Activated T-helper 1 cell treated with anti-CD3 and anti-CD28 coated beads, Interleukin-12 subunit alpha, Interleukin-12 subunit beta, Interleukin-2, Interleukin-4 antibody, amounts not matched to agents 30 ng/mL and 10 ng/mL and 1 ng/mL, durations not matched to agents 14 hours and 24 hours and 36 hours (primary cell): ENCODE measurements around the gene UGT1A8. TPM values are rescaled to one million over a fixed set of nuclear protein-coding genes. Genes with fewer than 3 reads are reported as not detected.

Experiments
- DNase-seq: peaks from one replicate; pipeline ENCODE4 v3.0.0; 2021; ENCODE audit warnings: low spot score
- H3K27ac Mint-ChIP-seq: one replicate; pipeline ENCODE4 v1.8.0; 2021; ENCODE audit warnings: mild to moderate bottlenecking, mixed read lengths
- H3K27me3 Mint-ChIP-seq: one replicate; pipeline ENCODE4 v1.8.0; 2022; ENCODE audit warnings: mild to moderate bottlenecking, moderate library complexity, mixed read lengths; ENCODE audit not compliant: insufficient read depth
- H3K36me3 Mint-ChIP-seq: one replicate; pipeline ENCODE4 v1.8.0; 2021; ENCODE audit warnings: low read depth, mixed read lengths
- H3K4me1 Mint-ChIP-seq: one replicate; pipeline ENCODE4 v1.8.0; 2021; ENCODE audit warnings: low read depth, mixed read lengths
- H3K4me3 Mint-ChIP-seq: one replicate; pipeline ENCODE4 v1.8.0; 2021; ENCODE audit warnings: mild to moderate bottlenecking, moderate library complexity, mixed read lengths
- H3K9me3 Mint-ChIP-seq: one replicate; pipeline ENCODE4 v1.8.0; 2021; ENCODE audit warnings: mixed read lengths
- intact Hi-C: fragments of 100-400 bp; cut with micrococcal nuclease; formaldehyde crosslinking; loops from one replicate; pipeline ENCODE4 v1.15.1; 2024
- total RNA-seq: library from RNA; stranded (reverse); gene quantifications from 2 replicates; pipeline ENCODE4 v1.2.3, GENCODE V29; 2022

UGT1A8 gene
- total RNA-seq, 1 donor from 2014 or later = not detected

- intact Hi-C loops = no loop called here
- H3K27ac Mint-ChIP-seq = no peak overlapping the region
- DNase-seq = no peak
- peaks cover 8% of the 10 kb centered on the region for H3K27me3 Mint-ChIP-seq
- no peak overlapping the region for H3K4me3 Mint-ChIP-seq
- H3K4me1 Mint-ChIP-seq = no peaks in the 10 kb centered on the region
- H3K36me3 Mint-ChIP-seq = no peaks in the 10 kb centered on the region
- no peaks in the 10 kb centered on the region for H3K9me3 Mint-ChIP-seq
Observed at GRCh38 chr2:233798335-233799086, 181.1 kb downstream of the UGT1A8 start.

GRCh38 chr2:233799087-233799665 is 181.7 kb downstream of the UGT1A8 start:
- Mint-ChIP-seq H3K4me3 (no peak overlapping the region), H3K9me3 (no peaks in the 10 kb centered on the region), H3K27me3 (peaks cover 8% of the 10 kb centered on the region), H3K36me3 (no peaks in the 10 kb centered on the region), H3K27ac (no peak overlapping the region), H3K4me1 (no peaks in the 10 kb centered on the region)
- DNase-seq = no peak
- intact Hi-C loops = no loop called here

- Mint-ChIP-seq H3K27ac (no peak overlapping the region), H3K9me3 (no peaks in the 10 kb centered on the region), H3K36me3 (no peaks in the 10 kb centered on the region), H3K4me3 (no peak overlapping the region), H3K4me1 (no peaks in the 10 kb centered on the region), H3K27me3 (peaks cover 8% of the 10 kb centered on the region)
- intact Hi-C loops = no loop called here
- no peak for DNase-seq
Observed at GRCh38 chr2:233799716-233800115, 182.3 kb downstream of the UGT1A8 start.

GRCh38 chr2:233800208-233800607 is 182.8 kb downstream of the UGT1A8 start:
- no peak overlapping the region for H3K4me3 Mint-ChIP-seq
- no peak for DNase-seq
- intact Hi-C loops = no loop called here
- H3K4me1 Mint-ChIP-seq = no peaks in the 10 kb centered on the region
- H3K9me3 Mint-ChIP-seq = no peaks in the 10 kb centered on the region
- H3K36me3 Mint-ChIP-seq = no peaks in the 10 kb centered on the region
- peaks cover 8% of the 10 kb centered on the region for H3K27me3 Mint-ChIP-seq
- no peak overlapping the region for H3K27ac Mint-ChIP-seq

GRCh38 chr2:233801357-233802131 is 184.1 kb downstream of the UGT1A8 start:
- DNase-seq = no peak
- intact Hi-C loops = no loop called here
- H3K27me3 Mint-ChIP-seq = peaks cover 8% of the 10 kb centered on the region
- H3K4me1 Mint-ChIP-seq = no peaks in the 10 kb centered on the region
- H3K9me3 Mint-ChIP-seq = no peaks in the 10 kb centered on the region
- H3K27ac Mint-ChIP-seq = no peak overlapping the region
- H3K36me3 Mint-ChIP-seq = no peaks in the 10 kb centered on the region
- no peak overlapping the region for H3K4me3 Mint-ChIP-seq

- intact Hi-C loops = no loop called here
- H3K27me3 Mint-ChIP-seq = peaks cover 8% of the 10 kb centered on the region
- no peaks in the 10 kb centered on the region for H3K9me3 Mint-ChIP-seq
- no peak for DNase-seq
- H3K4me1 Mint-ChIP-seq = no peaks in the 10 kb centered on the region
- no peak overlapping the region for H3K27ac Mint-ChIP-seq
- H3K36me3 Mint-ChIP-seq = no peaks in the 10 kb centered on the region
- H3K4me3 Mint-ChIP-seq = no peak overlapping the region
Observed at GRCh38 chr2:233802132-233802815, 184.8 kb downstream of the UGT1A8 start.

- Mint-ChIP-seq H3K27me3 (peaks cover 8% of the 10 kb centered on the region), H3K27ac (no peak overlapping the region), H3K4me1 (no peaks in the 10 kb centered on the region), H3K4me3 (no peak overlapping the region), H3K36me3 (no peaks in the 10 kb centered on the region), H3K9me3 (no peaks in the 10 kb centered on the region)
- intact Hi-C loops = no loop called here
- DNase-seq = no peak
Observed at GRCh38 chr2:233803292-233803911, 186.0 kb downstream of the UGT1A8 start.

GRCh38 chr2:233803994-233804393 is 186.6 kb downstream of the UGT1A8 start:
- Mint-ChIP-seq H3K27me3 (peaks cover 8% of the 10 kb centered on the region), H3K9me3 (no peaks in the 10 kb centered on the region), H3K4me3 (no peak overlapping the region), H3K36me3 (no peaks in the 10 kb centered on the region), H3K27ac (no peak overlapping the region), H3K4me1 (no peaks in the 10 kb centered on the region)
- intact Hi-C loops = no loop called here
- no peak for DNase-seq

GRCh38 chr2:233807215-233807865 is 189.9 kb downstream of the UGT1A8 start:
- DNase-seq = no peak
- H3K9me3 Mint-ChIP-seq = no peaks in the 10 kb centered on the region
- H3K4me3 Mint-ChIP-seq = no peak overlapping the region
- peaks cover 4% of the 10 kb centered on the region for H3K27me3 Mint-ChIP-seq
- H3K36me3 Mint-ChIP-seq = no peaks in the 10 kb centered on the region
- intact Hi-C loops = no loop called here
- H3K4me1 Mint-ChIP-seq = no peaks in the 10 kb centered on the region
- H3K27ac Mint-ChIP-seq = no peak overlapping the region

- H3K4me3 Mint-ChIP-seq = no peak overlapping the region
- intact Hi-C loops = no loop called here
- no peak for DNase-seq
- H3K27ac Mint-ChIP-seq = no peak overlapping the region
- H3K9me3 Mint-ChIP-seq = no peaks in the 10 kb centered on the region
- no peaks in the 10 kb centered on the region for H3K4me1 Mint-ChIP-seq
- no peaks in the 10 kb centered on the region for H3K27me3 Mint-ChIP-seq
- H3K36me3 Mint-ChIP-seq = no peaks in the 10 kb centered on the region
Observed at GRCh38 chr2:233807966-233808935, 190.8 kb downstream of the UGT1A8 start.

- no peaks in the 10 kb centered on the region for H3K36me3 Mint-ChIP-seq
- no peak for DNase-seq
- peaks cover 4% of the 10 kb centered on the region for H3K27me3 Mint-ChIP-seq
- H3K4me3 Mint-ChIP-seq = no peak overlapping the region
- H3K27ac Mint-ChIP-seq = no peak overlapping the region
- no peaks in the 10 kb centered on the region for H3K4me1 Mint-ChIP-seq
- intact Hi-C loops = no loop called here
- H3K9me3 Mint-ChIP-seq = no peaks in the 10 kb centered on the region
Observed at GRCh38 chr2:233810385-233810784, 193.0 kb downstream of the UGT1A8 start.
